AG09319 (cell line): ENCODE measurements around the gene NYAP2.

Source experiments
- DNase-seq: peaks from one replicate; pipeline ENCODE4 v3.0.0-alpha.2; 2010; ENCODE audit warnings: low read depth; ENCODE audit errors: extremely low read depth
- CTCF ChIP-seq: IDR thresholded peaks from 2 replicates; pipeline ENCODE4 v1.5.1; 2011; ENCODE audit warnings: low read depth, mild to moderate bottlenecking, inconsistent platforms, low read length, moderate library complexity

Gene NYAP2

GRCh38 chr2:225590932-225591331 lies 191.4 kb downstream of the NYAP2 start:
- TF ChIP-seq CTCF: no peak
- no peak for DNase-seq

DNA sequence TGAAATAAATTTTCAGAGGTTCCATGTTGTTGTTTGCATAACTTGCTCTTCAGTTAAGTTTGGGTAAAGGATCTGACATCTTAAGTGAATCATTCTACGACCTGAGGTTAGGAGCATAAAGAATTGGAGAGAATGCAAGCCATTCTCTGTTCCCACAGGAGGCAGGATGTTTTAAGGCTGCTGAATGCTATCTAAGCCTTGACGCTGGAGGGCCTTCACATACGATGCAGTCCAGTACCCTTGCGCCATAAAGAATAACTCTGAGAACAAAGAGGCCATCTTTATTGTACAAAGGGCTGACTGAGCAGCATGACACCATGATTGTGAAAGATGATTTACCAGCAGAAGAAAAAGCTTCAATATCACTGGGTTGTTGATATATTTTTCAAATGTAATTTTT lies 198.4 kb downstream of the NYAP2 start:
- no peak for DNase-seq
- TF ChIP-seq CTCF: no peak

DNA sequence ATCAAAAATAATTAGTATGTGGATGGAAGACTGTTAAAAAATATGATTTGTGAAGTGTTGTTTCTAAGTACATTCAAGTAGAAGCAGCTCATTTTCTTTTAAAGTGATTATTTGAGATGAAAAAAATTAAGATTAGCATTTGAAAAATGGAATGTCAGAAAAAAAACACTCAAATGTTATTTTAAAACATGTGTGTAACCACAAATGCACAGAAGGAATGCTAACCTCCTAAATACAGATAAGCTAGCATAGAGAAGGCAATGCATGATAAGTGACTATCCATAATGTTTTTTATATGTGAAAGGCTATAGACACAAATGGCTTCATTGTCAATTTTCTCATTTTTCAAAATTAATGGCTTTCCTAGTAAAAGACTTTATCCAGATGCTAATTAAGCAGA lies 198.9 kb downstream of the NYAP2 start:
- no peak for TF ChIP-seq CTCF
- DNase-seq: no peak

DNA sequence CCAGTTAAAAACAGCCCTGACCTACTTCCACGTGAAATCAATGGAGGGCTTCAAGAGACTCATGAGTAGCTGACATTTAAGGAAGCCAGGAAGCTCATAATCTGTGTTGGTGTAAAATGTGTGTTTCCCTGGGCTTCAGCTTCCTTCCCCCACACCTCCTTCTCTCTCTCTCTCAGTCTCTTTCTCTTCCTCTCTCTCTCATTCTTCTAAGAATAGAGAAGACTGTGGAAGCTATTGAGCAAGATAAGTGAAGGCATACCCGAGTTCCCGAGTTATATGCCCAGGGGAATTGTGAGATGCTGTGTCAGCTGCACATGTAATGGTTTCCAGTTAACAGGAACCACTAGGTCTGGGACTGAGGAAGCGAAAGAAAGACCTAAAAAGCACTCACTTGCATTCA lies 199.4 kb downstream of the NYAP2 start:
- TF ChIP-seq CTCF: no peak
- DNase-seq: no peak

GRCh38 chr2:225599856-225600255 lies 200.3 kb downstream of the NYAP2 start:
- DNase-seq: no peak
- no peak for TF ChIP-seq CTCF

DNA sequence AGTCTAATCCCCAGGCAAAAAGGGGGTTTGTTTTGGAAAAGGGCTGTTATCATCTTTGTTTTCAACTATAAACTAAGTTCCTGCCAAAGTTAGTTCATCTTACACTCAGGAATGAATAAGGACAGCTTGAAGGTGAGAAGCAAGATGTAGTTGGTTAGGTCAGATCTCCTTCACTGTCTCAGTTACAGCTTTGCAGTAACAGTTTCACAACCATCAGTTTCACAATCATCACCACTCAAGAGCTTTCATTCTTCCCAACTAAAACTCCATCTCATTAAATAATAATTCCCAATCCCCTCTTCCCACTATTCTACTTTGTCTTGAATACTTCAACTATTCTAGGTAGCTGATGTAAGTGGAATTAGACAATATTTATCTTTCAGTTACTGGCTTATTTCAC lies 200.9 kb downstream of the NYAP2 start:
- TF ChIP-seq CTCF: no peak
- DNase-seq: no peak

DNA sequence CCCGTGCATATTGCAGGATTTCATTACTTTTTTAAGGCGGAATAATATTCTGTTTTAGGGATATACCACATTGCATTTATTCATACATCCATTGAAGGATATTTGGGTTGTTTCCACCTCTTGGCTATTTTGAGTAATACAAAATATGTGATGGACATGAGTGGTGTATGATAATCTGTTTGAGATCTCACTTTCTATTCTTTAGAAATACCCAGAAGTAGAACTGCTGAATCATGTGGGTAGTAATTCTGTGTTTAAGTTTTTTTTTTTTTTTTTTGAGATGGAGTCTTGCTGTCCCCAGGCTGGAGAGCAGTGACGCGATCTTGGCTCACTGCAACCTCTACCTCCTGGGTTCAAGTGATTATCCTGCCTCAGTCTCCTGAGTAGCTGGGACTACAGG lies 201.4 kb downstream of the NYAP2 start:
- no peak for TF ChIP-seq CTCF
- no peak for DNase-seq
